ENCODE results near the gene TMEM234. TPM values are rescaled to one million over a fixed set of nuclear protein-coding genes. Genes with fewer than 3 reads are reported as not detected.

The TMEM234 gene
- total RNA-seq, 4 donors from 2014 or later: 38.4 to 52.8 (median 39.2) TPM

GRCh38 chr1:32186491-32186890 is 35.7 kb downstream of the TMEM234 start:
- no peak overlapping the region for H3K4me3 ChIP-seq (replicated peaks in 1 of 3)
- no peaks in the 10 kb centered on the region for H3K9me3 ChIP-seq
- peaks cover 0 to 27% of the 10 kb centered on the region in 2 donors for H3K4me1 ChIP-seq
- H3K27me3 ChIP-seq: no peaks in the 10 kb centered on the region
- no peak overlapping the region for H3K27ac ChIP-seq
- 93 to 95% methylated on average over 2 of the region's 2 CpGs for WGBS, 2 donors
- intact Hi-C loops (cut with DNase I): no loop called here
- TF ChIP-seq POLR2A (IDR thresholded peaks at IDR 0.05) (no peak), CTCF (IDR thresholded peaks at IDR 0.05) (no peak)
- DNase-seq: no peak
- peaks cover 51 to 54% of the 10 kb centered on the region in 2 donors for H3K36me3 ChIP-seq

GRCh38 chr1:32186077-32186476 is 36.1 kb downstream of the TMEM234 start:
- Histone ChIP-seq H3K36me3 (peaks cover 50 to 51% of the 10 kb centered on the region in 2 donors), H3K27me3 (no peaks in the 10 kb centered on the region), H3K4me1 (peaks cover under 1 to 31% of the 10 kb centered on the region in 2 donors), H3K27ac (no peak overlapping the region), H3K9me3 (no peaks in the 10 kb centered on the region), H3K4me3 (replicated peaks in 1 of 3) (no peak overlapping the region)
- intact Hi-C loops (cut with DNase I): no loop called here
- TF ChIP-seq POLR2A (IDR thresholded peaks at IDR 0.05) (no peak), CTCF (IDR thresholded peaks at IDR 0.05) (no peak)
- WGBS, 2 donors: 91 to 97% methylated on average over 2 of the region's 2 CpGs
- DNase-seq: no peak

DNA sequence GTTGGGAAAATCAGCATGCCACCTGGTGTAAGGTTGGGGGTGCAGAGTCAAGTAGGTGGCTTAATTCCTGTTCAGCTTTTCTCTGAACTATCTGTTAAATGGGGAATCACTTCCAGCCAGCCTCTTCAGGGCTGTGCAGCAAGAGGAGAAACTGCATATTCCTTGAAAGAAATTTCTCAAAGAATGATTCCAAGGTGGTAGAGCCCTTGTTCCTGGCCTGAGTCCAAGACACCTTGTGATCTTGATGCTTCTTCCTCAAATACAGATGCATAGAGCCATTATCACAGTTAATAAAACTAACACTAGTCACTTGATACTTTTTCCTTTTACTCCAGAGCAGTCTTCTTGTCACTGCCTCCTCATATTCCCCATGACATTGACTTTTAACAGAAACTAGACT is 37.5 kb downstream of the TMEM234 start:
- no peak for DNase-seq

DNA sequence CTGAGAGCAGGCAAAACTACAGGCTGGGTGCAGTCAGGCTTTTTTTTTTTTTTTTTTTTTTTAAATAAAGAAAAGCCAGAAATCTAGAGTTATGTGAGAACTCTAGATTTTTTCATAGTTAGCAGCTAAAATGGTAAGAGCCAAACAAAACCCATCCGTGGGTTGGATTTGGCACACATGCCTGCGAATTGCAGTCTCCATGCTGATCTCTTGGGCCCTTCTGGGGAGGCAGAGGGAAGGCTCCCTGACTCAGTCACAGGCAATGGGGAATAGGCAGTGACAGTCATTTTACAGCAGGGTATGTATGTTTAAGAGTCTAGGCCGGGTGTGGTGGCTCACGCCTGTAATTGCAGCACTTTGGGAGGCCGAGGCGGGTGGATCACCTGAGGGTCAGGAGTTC is 40.1 kb downstream of the TMEM234 start:
- H3K27me3 ChIP-seq: no peaks in the 10 kb centered on the region
- H3K9me3 ChIP-seq: no peaks in the 10 kb centered on the region
- TF ChIP-seq CTCF (IDR thresholded peaks at IDR 0.05) (no peak), POLR2A (IDR thresholded peaks at IDR 0.05) (no peak)
- peaks cover 18 to 42% of the 10 kb centered on the region in 2 donors for H3K4me1 ChIP-seq
- H3K27ac ChIP-seq: no peak overlapping the region
- WGBS, 2 donors: 90 to 92% methylated on average over 6 of the region's 6 CpGs
- DNase-seq: no peak
- no peak overlapping the region for H3K4me3 ChIP-seq (replicated peaks in 1 of 3)
- intact Hi-C loops (cut with DNase I): no loop called here
- peaks cover 11 to 15% of the 10 kb centered on the region in 2 donors for H3K36me3 ChIP-seq

More for the DNA sequence above, 37.5 kb downstream of the TMEM234 start:
- Histone ChIP-seq H3K4me3 (replicated peaks in 1 of 3) (no peak overlapping the region), H3K9me3 (no peaks in the 10 kb centered on the region), H3K4me1 (peaks cover 12 to 34% of the 10 kb centered on the region in 2 donors), H3K27ac (no peak overlapping the region), H3K27me3 (no peaks in the 10 kb centered on the region), H3K36me3 (peaks cover 36 to 39% of the 10 kb centered on the region in 2 donors)
- intact Hi-C loops (cut with DNase I): no loop called here
- TF ChIP-seq CTCF (IDR thresholded peaks at IDR 0.05): no peak
- TF ChIP-seq POLR2A (IDR thresholded peaks at IDR 0.05): no peak

GRCh38 chr1:32181563-32181962 is 40.6 kb downstream of the TMEM234 start:
- no peak overlapping the region for H3K4me3 ChIP-seq (replicated peaks in 1 of 3)

More at GRCh38 chr1:32181563-32181962, 40.6 kb downstream of the TMEM234 start:
- no peak for DNase-seq
- peaks cover 11 to 15% of the 10 kb centered on the region in 2 donors for H3K36me3 ChIP-seq
- WGBS, 2 donors: 69 to 90% methylated on average over 5 of the region's 5 CpGs
- H3K27me3 ChIP-seq: no peaks in the 10 kb centered on the region
- intact Hi-C loops (cut with DNase I): no loop called here
- peak overlapping the region in 1 of 3 donors; percentile 5 for H3K27ac ChIP-seq
- peaks cover 18 to 42% of the 10 kb centered on the region in 2 donors for H3K4me1 ChIP-seq
- TF ChIP-seq POLR2A (IDR thresholded peaks at IDR 0.05) (no peak), CTCF (IDR thresholded peaks at IDR 0.05) (no peak)
- H3K9me3 ChIP-seq: no peaks in the 10 kb centered on the region
